ENCODE measurements around the gene C1QTNF1.
"Not testable (repeated sequence)": the region's sequence is repeated elsewhere in the genome, so short reads cannot be mapped to it uniquely, and the experiment has no call there.

- not testable (repeated sequence) for TF ChIP-seq EP300 (IDR thresholded peaks at IDR 0.05)
- TF ChIP-seq, protein P1, sequence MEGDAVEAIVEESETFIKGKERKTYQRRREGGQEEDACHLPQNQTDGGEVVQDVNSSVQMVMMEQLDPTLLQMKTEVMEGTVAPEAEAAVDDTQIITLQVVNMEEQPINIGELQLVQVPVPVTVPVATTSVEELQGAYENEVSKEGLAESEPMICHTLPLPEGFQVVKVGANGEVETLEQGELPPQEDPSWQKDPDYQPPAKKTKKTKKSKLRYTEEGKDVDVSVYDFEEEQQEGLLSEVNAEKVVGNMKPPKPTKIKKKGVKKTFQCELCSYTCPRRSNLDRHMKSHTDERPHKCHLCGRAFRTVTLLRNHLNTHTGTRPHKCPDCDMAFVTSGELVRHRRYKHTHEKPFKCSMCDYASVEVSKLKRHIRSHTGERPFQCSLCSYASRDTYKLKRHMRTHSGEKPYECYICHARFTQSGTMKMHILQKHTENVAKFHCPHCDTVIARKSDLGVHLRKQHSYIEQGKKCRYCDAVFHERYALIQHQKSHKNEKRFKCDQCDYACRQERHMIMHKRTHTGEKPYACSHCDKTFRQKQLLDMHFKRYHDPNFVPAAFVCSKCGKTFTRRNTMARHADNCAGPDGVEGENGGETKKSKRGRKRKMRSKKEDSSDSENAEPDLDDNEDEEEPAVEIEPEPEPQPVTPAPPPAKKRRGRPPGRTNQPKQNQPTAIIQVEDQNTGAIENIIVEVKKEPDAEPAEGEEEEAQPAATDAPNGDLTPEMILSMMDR (IDR thresholded peaks at IDR 0.05), result not testable (repeated sequence)
Observed at GRCh38 chr17:79021929-79022328, 2.0 kb upstream of the C1QTNF1 start.
